Endodermal cell (in vitro differentiated cells): ENCODE measurements around the gene ACTN1. TPM values are rescaled to one million over a fixed set of nuclear protein-coding genes. Genes with fewer than 3 reads are reported as not detected.

Experiments used
- DNase-seq: peaks from one replicate; pipeline ENCODE4 v3.0.0-alpha.2; 2017
- H3K27ac ChIP-seq: 2 replicates; pipeline ENCODE4 v1.5.1; 2013; ENCODE audit warnings: mild to moderate bottlenecking, low read depth, low read length, moderate library complexity
- H3K27me3 ChIP-seq: 2 replicates; pipeline ENCODE4 v1.6.1; 2013; ENCODE audit warnings: mild to moderate bottlenecking, low read length, moderate library complexity; ENCODE audit not compliant: insufficient read depth, control insufficient read depth, poor library complexity, severe bottlenecking
- H3K36me3 ChIP-seq: 2 replicates; pipeline ENCODE4 v1.7.0; 2013; ENCODE audit warnings: mild to moderate bottlenecking, low read length, moderate library complexity; ENCODE audit not compliant: control insufficient read depth, insufficient read depth
- H3K4me1 ChIP-seq: one replicate; pipeline ENCODE4 v1.7.0; 2013; ENCODE audit warnings: low read length; ENCODE audit not compliant: control insufficient read depth, insufficient read depth
- H3K4me3 ChIP-seq: 2 replicates; pipeline ENCODE4 v1.5.1; 2013; ENCODE audit warnings: mild to moderate bottlenecking, low read length, moderate library complexity
- H3K9ac ChIP-seq: 2 replicates; pipeline ENCODE4 v1.6.1; 2013; ENCODE audit warnings: mild to moderate bottlenecking, low read length, moderate library complexity; ENCODE audit not compliant: poor library complexity, severe bottlenecking; ENCODE audit errors: extremely low read depth
- H3K9me3 ChIP-seq: 2 replicates; pipeline ENCODE4 v1.6.1; 2013; ENCODE audit warnings: mild to moderate bottlenecking, low read length, moderate library complexity; ENCODE audit not compliant: control insufficient read depth
- H3K27ac Mint-ChIP-seq: 2 replicates; pipeline ENCODE4 v1.8.0; 2020; ENCODE audit warnings: mixed read lengths
- H3K27me3 Mint-ChIP-seq: 2 replicates; pipeline ENCODE4 v1.8.0; 2021; ENCODE audit warnings: mild to moderate bottlenecking, mixed read lengths; ENCODE audit not compliant: insufficient read depth
- H3K36me3 Mint-ChIP-seq: 2 replicates; pipeline ENCODE4 v1.8.0; 2020; ENCODE audit warnings: low read depth, mixed read lengths
- H3K4me1 Mint-ChIP-seq: 2 replicates; pipeline ENCODE4 v1.8.0; 2020; ENCODE audit warnings: mixed read lengths
- H3K4me3 Mint-ChIP-seq: 2 replicates; pipeline ENCODE4 v1.8.0; 2020; ENCODE audit warnings: mild to moderate bottlenecking, moderate library complexity, mixed read lengths
- H3K9me3 Mint-ChIP-seq: 2 replicates; pipeline ENCODE4 v1.8.0; 2020; ENCODE audit warnings: mild to moderate bottlenecking, mixed read lengths
- CTCF ChIP-seq: fragments of 200-600 bp; sonication (generic); conservative IDR thresholded peaks from 2 replicates; pipeline ENCODE4 v1.5.0; 2021; ENCODE audit warnings: antibody characterized with exemption, mild to moderate bottlenecking
- WGBS, 2 experiments: methylation state at CpG; one replicate each; pipeline versions ENCODE4 v1.1.5 to v1.1.7; 2013; ENCODE audit warnings: missing lambda C conversion rate in 2 of 2, mixed read lengths in 1 of 2; ENCODE audit not compliant: insufficient coverage in 1 of 2, insufficient read length in 1 of 2; 5-methylcytosine and 5-hydroxymethylcytosine counted together
- total RNA-seq, 2 donors: library from RNA; stranded (reverse); fragmentation: NEBNext Ultra II Directional in 1 of 2; extraction: Animal tissue kit (Norgen Biotek cat#: 25700) in 1 of 2; gene quantifications; 2 replicates in 1 of 2; 3 replicates in 1 of 2; pipeline ENCODE4 v1.2.1, GENCODE V29; 2021

ACTN1 gene
- total RNA-seq, 2 donors from 2014 or later, result 190 to 275 TPM

GRCh38 chr14:68908201-68908600 is 70.9 kb downstream of the ACTN1 start:
- no peak for DNase-seq
- Histone ChIP-seq H3K4me3 (no peak overlapping the region), H3K4me1 (no peaks in the 10 kb centered on the region), H3K9me3 (no peaks in the 10 kb centered on the region), H3K27me3 (no peaks in the 10 kb centered on the region), H3K9ac (no peak overlapping the region), H3K36me3 (peaks cover 92% of the 10 kb centered on the region), H3K27ac (no peak overlapping the region)
- H3K36me3 Mint-ChIP-seq, result peaks cover 72% of the 10 kb centered on the region
- peaks cover 2% of the 10 kb centered on the region for H3K4me1 Mint-ChIP-seq
- no peak for TF ChIP-seq CTCF
- WGBS, 2 experiments, result 94 to 95% methylated on average over 3 to 8 of the region's 8 CpGs
- no peaks in the 10 kb centered on the region for H3K9me3 Mint-ChIP-seq
- no peaks in the 10 kb centered on the region for H3K27me3 Mint-ChIP-seq
- no peak overlapping the region for H3K4me3 Mint-ChIP-seq
- H3K27ac Mint-ChIP-seq, result peak overlapping the region; percentile 68

- no peak for DNase-seq
- H3K4me1 ChIP-seq, result no peaks in the 10 kb centered on the region
- H3K9ac ChIP-seq, result no peak overlapping the region
- H3K27me3 ChIP-seq, result no peaks in the 10 kb centered on the region
- Mint-ChIP-seq H3K9me3 (no peaks in the 10 kb centered on the region), H3K27ac (no peak overlapping the region), H3K4me1 (peaks cover under 1% of the 10 kb centered on the region), H3K36me3 (peaks cover 87% of the 10 kb centered on the region), H3K4me3 (no peak overlapping the region), H3K27me3 (no peaks in the 10 kb centered on the region)
- WGBS, 2 experiments, result 95 to 100% methylated on average over 2 to 5 of the region's 5 CpGs
- no peak overlapping the region for H3K27ac ChIP-seq
- no peak for TF ChIP-seq CTCF
- H3K9me3 ChIP-seq, result no peaks in the 10 kb centered on the region
- H3K4me3 ChIP-seq, result no peak overlapping the region
- H3K36me3 ChIP-seq, result peaks cover 94% of the 10 kb centered on the region
Observed at GRCh38 chr14:68906439-68906838, 72.7 kb downstream of the ACTN1 start.

- Mint-ChIP-seq H3K4me3 (no peak overlapping the region), H3K4me1 (no peaks in the 10 kb centered on the region), H3K36me3 (peaks cover 85% of the 10 kb centered on the region), H3K27me3 (no peaks in the 10 kb centered on the region), H3K27ac (no peak overlapping the region), H3K9me3 (no peaks in the 10 kb centered on the region)
- Histone ChIP-seq H3K4me1 (no peaks in the 10 kb centered on the region), H3K4me3 (no peak overlapping the region), H3K9me3 (no peaks in the 10 kb centered on the region), H3K27me3 (no peaks in the 10 kb centered on the region), H3K36me3 (peaks cover 92% of the 10 kb centered on the region), H3K9ac (no peak overlapping the region), H3K27ac (no peak overlapping the region)
- 93 to 95% methylated on average over 16 of the region's 16 CpGs for WGBS, 2 experiments
- no peak for DNase-seq
- no peak for TF ChIP-seq CTCF
Observed at GRCh38 chr14:68905107-68905895, 73.8 kb downstream of the ACTN1 start.
